Endothelial cell of umbilical vein (primary cell): Measurements from ENCODE around the gene SCYGR6. TPM values are rescaled to one million over a fixed set of nuclear protein-coding genes. Genes with fewer than 3 reads are reported as not detected.
"Not testable (repeated sequence)": the region's sequence is repeated elsewhere in the genome, so short reads cannot be mapped to it uniquely, and the experiment has no call there.

ENCODE experiments used
- BruUV-seq: library from RNA; stranded (reverse); fragments of 400-500 nt; replicated peaks from 2 replicates; lab custom pipeline; 2021; lab: Mats Ljungman, UMichigan
- CTCF ChIA-PET: fragments of 300-600, 350-600 bp; sonication (Branson Sonifier 250); formaldehyde crosslinking; loops from one replicate; lab custom pipeline; 2021; ENCODE audit warnings: antibody characterized with exemption, inconsistent platforms; lab: Charles Lee
- POLR2A ChIA-PET: fragments of 300-600, 350-600 bp; sonication (Branson Sonifier 250); formaldehyde crosslinking; loops from one replicate; lab custom pipeline; 2021; ENCODE audit warnings: antibody characterized with exemption, inconsistent platforms; lab: Charles Lee
- DNase-seq: peaks from one replicate; pipeline ENCODE4 v3.0.0-alpha.2; 2011; ENCODE audit warnings: low read depth, low spot score
- FAIRE-seq: peaks from 2 replicates; lab custom pipeline; 2011; peaks lifted over from hg19 to GRCh38; lab: Jason Lieb, UNC
- H2AFZ ChIP-seq: 2 replicates; pipeline ENCODE4 v1.6.0; 2012; ENCODE audit warnings: low read depth, low read length, control low read depth, inconsistent platforms
- H3K27ac ChIP-seq: 2 replicates; pipeline ENCODE4 v1.5.1; 2011; ENCODE audit warnings: low read depth, mild to moderate bottlenecking, control low read depth, low read length, moderate library complexity; ENCODE audit not compliant: insufficient read depth
- H3K27me3 ChIP-seq, 2 experiments: 2 replicates each; pipeline versions ENCODE4 v1.6.0 to v1.6.1; 2011; ENCODE audit warnings: low read length in 2 of 2, mixed read lengths in 1 of 2; ENCODE audit not compliant: control insufficient read depth in 2 of 2, insufficient read depth in 2 of 2
- H3K36me3 ChIP-seq, 2 experiments: 2 replicates in 1 of 2; 3 replicates in 1 of 2; pipeline ENCODE4 v1.5.1; 2011; ENCODE audit warnings: low read length in 2 of 2, mild to moderate bottlenecking in 1 of 2, moderate library complexity in 1 of 2; ENCODE audit not compliant: control insufficient read depth in 2 of 2, insufficient read depth in 2 of 2; ENCODE audit errors: extremely low read depth in 1 of 2
- H3K4me1 ChIP-seq: 3 replicates; pipeline ENCODE4 v1.5.1; 2011; ENCODE audit warnings: mild to moderate bottlenecking, low read length; ENCODE audit not compliant: control insufficient read depth, insufficient read depth; ENCODE audit errors: extremely low read depth
- H3K4me2 ChIP-seq: 2 replicates; pipeline ENCODE4 v1.6.1; 2011; ENCODE audit warnings: low read length, control low read depth, mixed read lengths; ENCODE audit not compliant: insufficient read depth
- H3K4me3 ChIP-seq, 3 experiments: fragments of 200-600 bp in 1 of 3; sonication (generic), shearing (Covaris generic) in 1 of 3; replicated peaks in 1 of 3; 2 replicates each; pipeline ENCODE4 v1.5.1; 2011 to 2016; ENCODE audit warnings: control low read depth in 3 of 3, low read length in 3 of 3, mild to moderate bottlenecking in 2 of 3, inconsistent platforms in 1 of 3, low read depth in 1 of 3, moderate library complexity in 1 of 3; ENCODE audit not compliant: insufficient read depth in 1 of 3
- H3K79me2 ChIP-seq: 2 replicates; pipeline ENCODE4 v1.6.0; 2012; ENCODE audit warnings: low read length, inconsistent platforms; ENCODE audit not compliant: control insufficient read depth, insufficient read depth
- H3K9ac ChIP-seq: replicated peaks from 2 replicates; pipeline ENCODE3; 2011; ENCODE audit warnings: low read length, control low read depth; ENCODE audit not compliant: insufficient read depth; ENCODE audit errors: extremely low read depth
- H3K9me1 ChIP-seq: replicated peaks from 3 replicates; pipeline ENCODE4 v1.6.0; 2011; ENCODE audit warnings: mild to moderate bottlenecking, low read length; ENCODE audit not compliant: control insufficient read depth, insufficient read depth; ENCODE audit errors: extremely low read depth
- H3K9me3 ChIP-seq: replicated peaks from 2 replicates; pipeline ENCODE4 v1.5.1; 2012; ENCODE audit warnings: low read length, inconsistent platforms; ENCODE audit not compliant: control insufficient read depth, insufficient read depth
- H4K20me1 ChIP-seq: replicated peaks from 2 replicates; pipeline ENCODE3; 2011; ENCODE audit warnings: mild to moderate bottlenecking, low read length; ENCODE audit not compliant: control insufficient read depth, insufficient read depth; ENCODE audit errors: extremely low read depth
- CTCF ChIP-seq, 2 donors: IDR thresholded peaks; 1 replicate in 1 of 2; 2 replicates in 1 of 2; pipeline ENCODE4 v1.5.1; 2011; ENCODE audit warnings: low read length in 2 of 2, mild to moderate bottlenecking in 2 of 2, moderate library complexity in 2 of 2, control low read depth in 1 of 2, inconsistent platforms in 1 of 2, low read depth in 1 of 2; ENCODE audit not compliant: insufficient read depth in 1 of 2; ENCODE audit errors: extremely low read depth in 1 of 2
- EZH2 ChIP-seq: IDR thresholded peaks from 2 replicates; pipeline ENCODE4 v1.6.1; 2012; ENCODE audit warnings: borderline replicate concordance, low read depth, mild to moderate bottlenecking, moderate library complexity, low read length, inconsistent platforms; ENCODE audit not compliant: severe bottlenecking
- FOS ChIP-seq: IDR thresholded peaks from 2 replicates; pipeline ENCODE4 v1.6.1; 2011; ENCODE audit warnings: mild to moderate bottlenecking, low read length, moderate library complexity, borderline replicate concordance; ENCODE audit not compliant: insufficient read depth
- GATA2 ChIP-seq: IDR thresholded peaks from 2 replicates; pipeline ENCODE4 v1.7.0; 2011; ENCODE audit warnings: low read depth, mild to moderate bottlenecking, moderate library complexity, mixed read lengths, low read length; ENCODE audit not compliant: insufficient read length, insufficient read depth
- JUN ChIP-seq: IDR thresholded peaks from 2 replicates; pipeline ENCODE4 v1.6.1; 2011; ENCODE audit warnings: borderline replicate concordance, low read depth; ENCODE audit not compliant: insufficient read length, insufficient read depth
- MAX ChIP-seq: IDR thresholded peaks from 2 replicates; pipeline ENCODE4 v1.6.1; 2011; ENCODE audit not compliant: insufficient read depth, insufficient read length
- MYC ChIP-seq: IDR thresholded peaks from one replicate; pipeline ENCODE4 v1.6.1; 2011; ENCODE audit warnings: mild to moderate bottlenecking, low read depth, low read length
- POLR2A ChIP-seq: IDR thresholded peaks from 2 replicates; pipeline ENCODE4 v1.6.1; 2012; ENCODE audit warnings: low read depth, mild to moderate bottlenecking, control low read depth, low read length
- POLR2AphosphoS5 ChIP-seq: IDR thresholded peaks from 2 replicates; pipeline ENCODE4 v1.6.1; 2012; ENCODE audit warnings: low read depth, mild to moderate bottlenecking, control low read depth, low read length, moderate library complexity; ENCODE audit not compliant: insufficient read depth
- dilution Hi-C: fragments of 300-500 bp; cut with MboI; formaldehyde crosslinking; loops from one replicate; pipeline ENCODE4 v1.15.0; 2019; ENCODE audit warnings: low sequenced_read_pairs; ENCODE audit not compliant: extremely low pct_ligation_motif_present
- intact Hi-C: fragments of 100-400 bp; cut with micrococcal nuclease; formaldehyde crosslinking; loops from one replicate; pipeline ENCODE4 v1.10.0; 2022
- polyA plus RNA-seq, 4 experiments: library from polyadenylated mRNA; depleted of rRNA in 3 of 4; stranded (reverse) in 3 of 4; unstranded in 1 of 4; fragments of >200 nt; gene quantifications; 2 replicates each; pipeline versions ENCODE4 v1.2.1 to v1.2.3, GENCODE V29; 2011 to 2012; ENCODE audit warnings: missing spikeins in 1 of 4
- total RNA-seq: library from RNA; stranded (reverse); gene quantifications from 2 replicates; pipeline ENCODE4 v1.2.3, GENCODE V29; 2021

The SCYGR6 gene
- total and polyA plus RNA-seq, 2 donors (not counting 3 experiments of a cell fraction or from before 2014, with no cell fraction given): not detected

GRCh38 chr2:227728035-227728434, 3.5 kb upstream of the SCYGR6 start, which contains the start of gene SCYGR7:
SCYGR7 (plus strand) TSS chr2:227728335; CDS start chr2:227728335, 0 bp downstream.
- no peak for FAIRE-seq
- no peaks in the 10 kb centered on the region for H4K20me1 ChIP-seq
- no peaks in the 10 kb centered on the region for H3K27me3 ChIP-seq
- H2AFZ ChIP-seq: no peak within 1 kb of the TSS
- no peak within 1 kb of the TSS for H3K4me3 ChIP-seq
- H3K4me2 ChIP-seq: no peak within 1 kb of the TSS
- no TSS peak for BruUV-seq
- intact Hi-C loops: no loop called here
- CTCF ChIA-PET: no interaction called here
- no peak within 1 kb of the TSS for H3K9ac ChIP-seq
- dilution Hi-C loops: no loop called here
- no peaks in the 10 kb centered on the region for H3K9me3 ChIP-seq
- no peaks in the 10 kb centered on the region for H3K79me2 ChIP-seq
- H3K4me1 ChIP-seq: no peaks in the 10 kb centered on the region
- no peak for TF ChIP-seq POLR2A
- TF ChIP-seq EZH2: no peak
- no peak for TF ChIP-seq MAX
- TF ChIP-seq JUN: no peak
- no peak for TF ChIP-seq FOS
- no peak for TF ChIP-seq GATA2
- TF ChIP-seq POLR2AphosphoS5: no peak
- no peak for TF ChIP-seq CTCF (IDR thresholded peaks at IDR 0.05; ENCODE audit: extremely low read depth in 1 of 2, insufficient read depth in 1 of 2, low read depth in 1 of 2, low read length in 2 of 2)
- no peak for TF ChIP-seq MYC
- POLR2A ChIA-PET: no interaction called here
- no peaks in the 10 kb centered on the region for H3K36me3 ChIP-seq
- H3K27ac ChIP-seq: no peak within 1 kb of the TSS
- no peaks in the 10 kb centered on the region for H3K9me1 ChIP-seq
- DNase-seq: no peak

- DNase-seq, intact Hi-C loops: not testable (repeated sequence)
These were observed 1.7 kb downstream of the SCYGR6 start for GRCh38 chr2:227722821-227723220.

More at GRCh38 chr2:227722821-227723220, 1.7 kb downstream of the SCYGR6 start:
- dilution Hi-C loops, H3K79me2 ChIP-seq, CTCF ChIA-PET, H3K4me3 ChIP-seq, H3K9me1 ChIP-seq, FAIRE-seq, BruUV-seq, H3K36me3 ChIP-seq, POLR2A ChIA-PET, H2AFZ ChIP-seq, H3K9me3 ChIP-seq, H3K4me1 ChIP-seq, H4K20me1 ChIP-seq, H3K4me2 ChIP-seq, H3K27ac ChIP-seq, H3K9ac ChIP-seq, H3K27me3 ChIP-seq: not testable (repeated sequence)
